A673 (cell line): ENCODE data around the gene SLC15A5. TPM values are rescaled to one million over a fixed set of nuclear protein-coding genes. Genes with fewer than 3 reads are reported as not detected.

Experiments
- BruUV-seq: library from RNA; stranded (reverse); fragments of 400-500 nt; replicated peaks from 2 replicates; lab custom pipeline; 2021; lab: Mats Ljungman, UMichigan
- CTCF ChIA-PET: fragments of 300-600 bp; sonication (Branson Sonifier 250); formaldehyde crosslinking; loops from one replicate; lab custom pipeline; 2022; ENCODE audit warnings: antibody characterized with exemption; lab: Charles Lee
- POLR2A ChIA-PET: fragments of 300-600 bp; sonication (Branson Sonifier 250); formaldehyde crosslinking; loops from one replicate; lab custom pipeline; 2022; ENCODE audit warnings: antibody characterized with exemption; ENCODE audit not compliant: low non-redundant PET; lab: Charles Lee
- DNase-seq: peaks from one replicate; pipeline ENCODE4 v3.0.0-alpha.2; 2015; ENCODE audit warnings: low spot score
- H3K27ac ChIP-seq: fragments of 200-600 bp; sonication (generic); 2 replicates; pipeline ENCODE4 v1.5.1; 2016; ENCODE audit warnings: mixed run types, low read depth, mild to moderate bottlenecking, mixed read lengths, antibody characterized with exemption, low read length; ENCODE audit not compliant: poor library complexity, severe bottlenecking
- H3K27me3 ChIP-seq: fragments of 200-600 bp; sonication (generic); replicated peaks from 2 replicates; pipeline ENCODE4 v1.6.1; 2017; ENCODE audit warnings: mixed run types, low read depth, mild to moderate bottlenecking, mixed read lengths, antibody characterized with exemption, low read length; ENCODE audit not compliant: insufficient read depth, poor library complexity
- H3K36me3 ChIP-seq: fragments of 200-600 bp; sonication (generic); 2 replicates; pipeline ENCODE4 v1.6.1; 2016; ENCODE audit warnings: mixed run types, mild to moderate bottlenecking, mixed read lengths, antibody characterized with exemption, low read length; ENCODE audit not compliant: insufficient read depth, poor library complexity, severe bottlenecking
- H3K4me1 ChIP-seq: fragments of 200-600 bp; sonication (generic); 2 replicates; pipeline ENCODE4 v1.6.1; 2017; ENCODE audit warnings: mixed run types, mild to moderate bottlenecking, mixed read lengths, antibody characterized with exemption, low read length; ENCODE audit not compliant: insufficient read depth, poor library complexity, severe bottlenecking
- H3K4me3 ChIP-seq: fragments of 200-600 bp; sonication (generic); 2 replicates; pipeline ENCODE4 v1.5.1; 2016; ENCODE audit warnings: low read depth, mixed run types, mild to moderate bottlenecking, mixed read lengths, low read length; ENCODE audit not compliant: poor library complexity, severe bottlenecking
- H3K9me3 ChIP-seq: fragments of 200-600 bp; sonication (generic); 2 replicates; pipeline ENCODE4 v1.6.1; 2016; ENCODE audit warnings: mixed run types, low read depth, mild to moderate bottlenecking, mixed read lengths, antibody characterized with exemption, low read length; ENCODE audit not compliant: poor library complexity, severe bottlenecking
- EZH2 ChIP-seq: fragments of 200-600 bp; sonication (generic); IDR thresholded peaks from 2 replicates; pipeline ENCODE4 v1.6.1; 2017; ENCODE audit warnings: borderline replicate concordance, low read depth, mild to moderate bottlenecking, mixed read lengths, antibody characterized with exemption, low read length; ENCODE audit not compliant: poor library complexity, severe bottlenecking
- intact Hi-C: fragments of 100-400 bp; cut with micrococcal nuclease; formaldehyde crosslinking; loops from one replicate; pipeline ENCODE4 v1.10.0; 2022; ENCODE audit not compliant: unreplicated experiment
- total RNA-seq: library from RNA; stranded (reverse); gene quantifications from 2 replicates; pipeline ENCODE4 v1.2.3, GENCODE V29; 2021
- TF ChIP-seq, protein P1 (sequence below): fragments of 300-800, 200-600 bp; sonication (generic); conservative IDR thresholded peaks from 2 replicates; pipeline ENCODE4 v1.5.1; 2017; ENCODE audit warnings: low read depth, mild to moderate bottlenecking, antibody characterized with exemption, low read length, moderate library complexity, mixed read lengths

SLC15A5 gene
- total RNA-seq, 1 experiment from 2014 or later: not detected

DNA sequence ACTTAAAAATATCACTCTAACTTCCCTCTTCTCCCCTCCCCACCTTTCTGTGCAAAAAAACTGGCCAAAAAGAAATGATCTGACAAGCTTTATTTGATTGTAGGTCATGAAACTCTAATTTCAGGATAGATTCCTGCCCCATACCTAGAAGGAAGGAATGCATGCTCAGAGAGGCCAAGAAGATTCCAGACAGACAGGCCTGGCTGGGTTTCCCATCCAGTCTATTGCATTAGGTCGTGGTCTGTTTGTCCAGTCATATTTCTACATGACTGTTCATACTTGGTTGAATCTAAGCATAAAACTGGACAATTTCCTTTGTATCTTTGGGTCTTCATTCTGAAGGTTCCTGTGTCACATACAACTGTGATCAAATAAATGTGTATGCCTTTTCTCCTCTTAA, 20.0 kb upstream of the SLC15A5 start:
- no TSS peak for BruUV-seq
- Histone ChIP-seq H3K9me3 (no peaks in the 10 kb centered on the region), H3K4me3 (no peak overlapping the region), H3K36me3 (no peaks in the 10 kb centered on the region), H3K4me1 (peaks cover 6% of the 10 kb centered on the region), H3K27ac (no peak overlapping the region), H3K27me3 (no peaks in the 10 kb centered on the region)
- intact Hi-C loops: no loop called here
- ChIA-PET CTCF (no interaction called here), POLR2A (no interaction called here)
- DNase-seq: no peak
- TF ChIP-seq EZH2: no peak
- TF ChIP-seq, protein P1, sequence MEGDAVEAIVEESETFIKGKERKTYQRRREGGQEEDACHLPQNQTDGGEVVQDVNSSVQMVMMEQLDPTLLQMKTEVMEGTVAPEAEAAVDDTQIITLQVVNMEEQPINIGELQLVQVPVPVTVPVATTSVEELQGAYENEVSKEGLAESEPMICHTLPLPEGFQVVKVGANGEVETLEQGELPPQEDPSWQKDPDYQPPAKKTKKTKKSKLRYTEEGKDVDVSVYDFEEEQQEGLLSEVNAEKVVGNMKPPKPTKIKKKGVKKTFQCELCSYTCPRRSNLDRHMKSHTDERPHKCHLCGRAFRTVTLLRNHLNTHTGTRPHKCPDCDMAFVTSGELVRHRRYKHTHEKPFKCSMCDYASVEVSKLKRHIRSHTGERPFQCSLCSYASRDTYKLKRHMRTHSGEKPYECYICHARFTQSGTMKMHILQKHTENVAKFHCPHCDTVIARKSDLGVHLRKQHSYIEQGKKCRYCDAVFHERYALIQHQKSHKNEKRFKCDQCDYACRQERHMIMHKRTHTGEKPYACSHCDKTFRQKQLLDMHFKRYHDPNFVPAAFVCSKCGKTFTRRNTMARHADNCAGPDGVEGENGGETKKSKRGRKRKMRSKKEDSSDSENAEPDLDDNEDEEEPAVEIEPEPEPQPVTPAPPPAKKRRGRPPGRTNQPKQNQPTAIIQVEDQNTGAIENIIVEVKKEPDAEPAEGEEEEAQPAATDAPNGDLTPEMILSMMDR: no peak

DNA sequence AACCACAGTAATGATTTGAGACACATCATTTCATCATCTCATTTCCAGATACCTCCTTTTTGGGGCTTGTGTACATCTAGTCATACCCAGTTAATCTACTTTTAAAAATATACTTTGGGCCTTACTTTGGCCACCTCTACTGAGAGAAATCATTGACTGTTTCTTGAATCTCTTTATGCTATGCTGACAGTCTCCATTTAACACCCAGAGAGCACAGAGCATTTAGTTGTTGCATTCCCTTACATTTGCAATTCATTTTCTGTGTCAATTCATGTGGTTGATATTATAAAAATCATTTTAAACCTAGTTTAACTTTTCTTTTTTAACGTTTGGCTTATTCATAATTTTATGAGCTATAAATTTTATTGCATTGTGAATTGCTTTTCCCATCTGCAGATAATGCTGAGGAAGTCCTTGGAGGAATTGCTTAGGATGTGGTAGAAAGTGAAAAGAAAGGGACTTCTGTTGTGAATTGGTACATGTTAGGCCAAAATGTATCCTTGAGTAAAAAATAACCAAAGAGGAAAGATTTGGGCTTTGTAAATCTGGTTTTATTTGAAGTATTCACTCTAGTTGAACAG, 17.0 kb upstream of the SLC15A5 start:
- Histone ChIP-seq H3K4me1 (no peaks in the 10 kb centered on the region), H3K9me3 (no peaks in the 10 kb centered on the region), H3K4me3 (no peak overlapping the region), H3K27ac (no peak overlapping the region), H3K27me3 (no peaks in the 10 kb centered on the region), H3K36me3 (no peaks in the 10 kb centered on the region)
- CTCF ChIA-PET: no interaction called here
- POLR2A ChIA-PET: no interaction called here
- intact Hi-C loops: no loop called here
- TF ChIP-seq EZH2: no peak
- TF ChIP-seq, protein P1: no peak
- BruUV-seq: no TSS peak
- no peak for DNase-seq

DNA sequence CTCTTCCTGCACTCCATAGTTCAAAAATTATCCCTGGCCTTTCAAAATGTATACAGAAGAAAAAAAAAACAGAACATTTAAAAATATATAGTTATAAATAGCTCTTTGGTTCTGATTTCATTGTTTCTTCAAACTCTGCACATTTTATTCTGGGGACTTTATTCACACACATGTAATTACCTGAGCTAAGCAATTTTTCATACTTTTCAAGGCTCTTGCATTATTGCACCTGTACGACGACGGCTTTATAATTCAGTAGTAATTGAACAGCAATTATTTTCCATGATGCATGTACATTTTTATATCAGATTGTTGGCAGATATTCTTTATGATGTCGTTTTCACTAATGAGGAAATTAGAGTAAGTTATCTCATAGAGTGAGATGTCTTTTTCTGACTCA, 13.5 kb upstream of the SLC15A5 start:
- Histone ChIP-seq H3K27ac (no peak overlapping the region), H3K36me3 (no peaks in the 10 kb centered on the region), H3K4me1 (no peaks in the 10 kb centered on the region), H3K4me3 (no peak overlapping the region), H3K9me3 (no peaks in the 10 kb centered on the region), H3K27me3 (no peaks in the 10 kb centered on the region)
- TF ChIP-seq EZH2: no peak
- TF ChIP-seq, protein P1: no peak
- ChIA-PET POLR2A (no interaction called here), CTCF (no interaction called here)
- intact Hi-C loops: no loop called here
- no TSS peak for BruUV-seq
- no peak for DNase-seq
